HPDE6-E6E7 (cell line): ENCODE results near the gene APC2.
A peak's percentile ranks its signal among the peaks of the same experiment; 100 is the strongest.

Experiments used
- DNase-seq: peaks from one replicate; pipeline ENCODE4 v3.0.0; 2011; ENCODE audit warnings: missing footprints; ENCODE audit errors: extremely low spot score

Gene APC2, protein sequence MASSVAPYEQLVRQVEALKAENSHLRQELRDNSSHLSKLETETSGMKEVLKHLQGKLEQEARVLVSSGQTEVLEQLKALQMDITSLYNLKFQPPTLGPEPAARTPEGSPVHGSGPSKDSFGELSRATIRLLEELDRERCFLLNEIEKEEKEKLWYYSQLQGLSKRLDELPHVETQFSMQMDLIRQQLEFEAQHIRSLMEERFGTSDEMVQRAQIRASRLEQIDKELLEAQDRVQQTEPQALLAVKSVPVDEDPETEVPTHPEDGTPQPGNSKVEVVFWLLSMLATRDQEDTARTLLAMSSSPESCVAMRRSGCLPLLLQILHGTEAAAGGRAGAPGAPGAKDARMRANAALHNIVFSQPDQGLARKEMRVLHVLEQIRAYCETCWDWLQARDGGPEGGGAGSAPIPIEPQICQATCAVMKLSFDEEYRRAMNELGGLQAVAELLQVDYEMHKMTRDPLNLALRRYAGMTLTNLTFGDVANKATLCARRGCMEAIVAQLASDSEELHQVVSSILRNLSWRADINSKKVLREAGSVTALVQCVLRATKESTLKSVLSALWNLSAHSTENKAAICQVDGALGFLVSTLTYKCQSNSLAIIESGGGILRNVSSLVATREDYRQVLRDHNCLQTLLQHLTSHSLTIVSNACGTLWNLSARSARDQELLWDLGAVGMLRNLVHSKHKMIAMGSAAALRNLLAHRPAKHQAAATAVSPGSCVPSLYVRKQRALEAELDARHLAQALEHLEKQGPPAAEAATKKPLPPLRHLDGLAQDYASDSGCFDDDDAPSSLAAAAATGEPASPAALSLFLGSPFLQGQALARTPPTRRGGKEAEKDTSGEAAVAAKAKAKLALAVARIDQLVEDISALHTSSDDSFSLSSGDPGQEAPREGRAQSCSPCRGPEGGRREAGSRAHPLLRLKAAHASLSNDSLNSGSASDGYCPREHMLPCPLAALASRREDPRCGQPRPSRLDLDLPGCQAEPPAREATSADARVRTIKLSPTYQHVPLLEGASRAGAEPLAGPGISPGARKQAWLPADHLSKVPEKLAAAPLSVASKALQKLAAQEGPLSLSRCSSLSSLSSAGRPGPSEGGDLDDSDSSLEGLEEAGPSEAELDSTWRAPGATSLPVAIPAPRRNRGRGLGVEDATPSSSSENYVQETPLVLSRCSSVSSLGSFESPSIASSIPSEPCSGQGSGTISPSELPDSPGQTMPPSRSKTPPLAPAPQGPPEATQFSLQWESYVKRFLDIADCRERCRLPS (N-terminal part only)

GRCh38 chr19:1449467-1450442, at the start of gene APC2:
Gene APC2, plus strand, starts transcription at chr19:1450121. Its CDS starts 2,881 bp downstream, at chr19:1453002.
- no peak for DNase-seq

DNA sequence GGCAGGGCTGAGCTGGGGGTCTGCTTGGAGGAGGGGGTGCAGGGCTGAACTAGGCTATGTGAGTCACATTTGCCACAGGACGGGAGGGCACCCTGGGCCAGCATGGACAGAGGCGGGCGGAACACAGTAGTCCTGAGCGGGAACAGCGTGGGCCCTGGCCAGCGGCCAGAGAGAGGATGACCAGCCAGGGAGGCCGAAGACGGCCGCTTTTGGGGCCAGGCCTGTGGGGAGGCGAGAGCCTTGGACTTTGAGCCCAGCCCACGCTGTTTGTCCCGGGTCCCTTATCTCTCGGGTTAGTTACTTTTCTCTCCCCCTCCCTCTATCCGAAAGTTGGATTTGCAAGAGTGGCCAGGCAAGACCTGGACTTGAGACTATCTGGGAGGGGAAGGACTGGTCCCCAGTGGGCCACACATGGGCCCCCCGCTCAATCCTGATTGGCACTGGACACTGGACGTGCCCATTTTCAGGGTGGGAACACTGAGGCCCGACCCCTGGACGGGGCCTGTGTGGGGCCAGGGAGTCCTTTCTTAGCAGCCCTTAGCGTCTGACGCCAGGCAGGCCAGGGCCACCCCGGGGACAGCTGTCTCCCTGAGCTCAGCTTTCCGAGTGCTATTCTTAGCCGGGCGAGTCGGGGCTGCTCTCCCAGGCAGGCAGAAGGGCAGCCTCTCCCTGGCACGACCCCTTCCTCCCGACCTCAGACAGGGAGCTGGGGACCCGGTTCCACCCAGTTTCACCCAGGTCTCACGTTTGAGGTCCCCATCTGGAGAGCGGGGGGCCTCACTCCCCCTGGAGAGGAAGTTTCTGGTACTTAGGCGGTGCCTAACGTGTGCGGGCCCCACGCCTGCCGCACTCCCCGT, 49.4 kb upstream of the APC2 start:
- no peak for DNase-seq

DNA sequence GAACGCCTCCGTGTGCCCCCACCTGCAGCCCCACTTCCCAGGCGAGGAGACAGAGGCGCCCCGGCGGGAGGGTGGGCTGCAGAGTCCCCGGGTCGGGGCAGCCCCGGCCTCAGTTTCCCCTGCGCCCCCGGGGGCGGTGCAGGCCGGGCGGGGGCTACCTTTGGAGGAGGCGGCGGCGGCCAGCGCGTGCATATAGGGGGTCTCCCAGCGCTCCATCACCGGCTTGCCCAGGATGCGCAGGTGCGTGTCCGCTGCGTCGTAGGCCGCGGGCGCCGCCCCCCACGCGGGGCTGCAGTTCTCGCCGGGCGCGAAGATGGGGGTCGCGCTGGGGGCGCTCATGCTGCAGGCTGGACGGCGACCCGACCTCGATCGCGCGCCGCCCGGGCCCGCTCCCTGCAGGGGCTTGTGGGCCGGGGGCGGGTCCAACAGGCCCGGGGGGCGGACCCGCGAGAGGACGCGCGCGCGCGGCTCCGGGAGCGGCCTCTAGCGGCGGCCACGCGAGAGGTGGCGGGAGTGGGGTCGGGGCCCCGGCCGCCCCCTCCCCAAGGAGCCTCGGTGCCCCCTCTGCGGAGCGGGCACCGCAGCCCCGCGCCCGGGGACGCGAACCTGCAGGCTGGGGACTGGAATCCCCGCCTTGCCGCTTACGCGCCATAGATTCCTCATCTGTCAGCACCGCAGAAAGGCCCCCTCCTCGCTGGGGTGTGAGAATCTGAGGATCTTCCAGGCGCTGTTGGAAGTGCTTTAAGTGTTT, 48.6 kb upstream of the APC2 start, which contains the start of gene GAMT:
Gene GAMT, minus strand, starts transcription at position 405 of the 751 bp plus-strand sequence. Its CDS starts 66 bp downstream, at position 339.
- DNase-seq: no peak

GRCh38 chr19:1401889-1402217, 48.1 kb upstream of the APC2 start:
- DNase-seq: no peak

DNA sequence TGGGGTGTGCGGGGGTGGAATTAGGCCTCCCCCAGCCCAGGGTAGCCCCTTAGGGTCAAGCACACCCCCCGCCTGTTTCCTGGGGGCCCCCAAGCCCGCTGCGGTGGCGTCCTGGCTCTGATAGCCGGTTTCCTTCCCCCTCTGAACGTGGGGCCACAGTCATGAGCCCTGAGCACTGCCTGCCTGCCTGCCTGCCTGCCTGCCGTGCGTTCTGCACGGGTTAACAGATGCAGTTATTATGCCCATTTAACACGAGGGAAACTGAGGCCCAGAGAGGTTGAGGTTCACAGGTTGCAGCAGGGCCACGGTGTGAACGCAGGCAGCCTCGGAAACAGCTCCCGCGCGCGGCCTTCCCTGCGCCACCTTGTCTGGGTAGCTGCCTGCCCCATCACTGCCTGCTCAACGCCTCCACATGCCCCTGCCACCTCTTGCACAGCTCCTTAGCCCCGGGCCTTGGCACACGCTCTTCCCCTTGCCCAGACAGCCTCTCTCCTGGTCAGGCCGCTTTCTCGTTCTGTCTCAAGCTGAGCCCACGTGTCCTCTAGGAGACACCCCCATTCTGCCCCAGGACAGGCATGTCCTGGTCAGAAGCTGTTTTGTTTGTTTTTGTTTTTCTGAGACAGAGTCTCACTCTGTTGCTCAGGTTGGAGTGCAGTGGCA, 47.4 kb upstream of the APC2 start:
- DNase-seq: peak; percentile 78

DNA sequence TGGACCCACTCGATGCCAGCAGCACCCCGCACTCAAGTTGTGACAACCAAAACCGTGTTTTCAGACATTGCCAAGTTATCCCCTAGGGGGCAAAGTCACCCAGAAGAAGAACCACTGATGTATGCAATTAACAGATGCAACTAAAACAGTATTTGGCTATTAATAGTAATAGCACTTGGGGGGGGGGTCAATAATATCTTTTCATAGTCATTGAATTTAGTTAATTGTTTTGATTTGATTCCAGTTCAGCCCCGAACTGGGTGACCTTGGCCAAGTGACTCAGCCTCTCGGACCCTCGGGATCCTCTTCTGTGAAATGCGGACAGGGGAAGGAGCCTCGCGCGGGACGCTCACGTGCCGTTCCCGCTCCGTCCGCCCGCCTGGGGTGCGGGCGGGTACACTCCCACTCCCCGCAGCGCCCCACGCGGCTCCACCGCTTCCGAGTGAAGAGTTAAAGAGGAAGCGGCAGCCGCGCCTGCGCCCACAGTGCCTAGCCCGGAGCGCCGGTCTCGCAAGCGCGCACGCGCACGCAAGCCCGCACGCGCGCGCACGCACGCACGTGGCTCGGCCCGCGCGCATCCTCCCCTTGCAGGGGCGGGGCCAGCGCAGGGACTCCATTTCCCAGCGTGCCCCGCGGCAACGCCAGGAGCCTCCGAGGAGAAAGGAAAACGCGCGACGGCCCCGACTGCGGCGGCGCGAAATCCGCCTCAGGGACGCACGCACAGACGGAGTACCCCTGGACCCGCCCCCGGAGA, 43.0 kb upstream of the APC2 start:
- DNase-seq: peak; percentile 72

- DNase-seq: no peak
These were observed 42.2 kb upstream of the APC2 start, which contains the start of gene DAZAP1 for GRCh38 chr19:1407528-1408299. Gene DAZAP1, plus strand, starts transcription at chr19:1407586. Its CDS starts 188 bp downstream, at chr19:1407774.

- no peak for DNase-seq
These were observed 41.4 kb upstream of the APC2 start for GRCh38 chr19:1408300-1409203.

- no peak for DNase-seq
These were observed 40.5 kb upstream of the APC2 start for GRCh38 chr19:1409204-1410005.

GRCh38 chr19:1410136-1410786, 39.7 kb upstream of the APC2 start:
- no peak for DNase-seq

- DNase-seq: no peak
These were observed 39.1 kb upstream of the APC2 start for GRCh38 chr19:1410789-1411188.

DNA sequence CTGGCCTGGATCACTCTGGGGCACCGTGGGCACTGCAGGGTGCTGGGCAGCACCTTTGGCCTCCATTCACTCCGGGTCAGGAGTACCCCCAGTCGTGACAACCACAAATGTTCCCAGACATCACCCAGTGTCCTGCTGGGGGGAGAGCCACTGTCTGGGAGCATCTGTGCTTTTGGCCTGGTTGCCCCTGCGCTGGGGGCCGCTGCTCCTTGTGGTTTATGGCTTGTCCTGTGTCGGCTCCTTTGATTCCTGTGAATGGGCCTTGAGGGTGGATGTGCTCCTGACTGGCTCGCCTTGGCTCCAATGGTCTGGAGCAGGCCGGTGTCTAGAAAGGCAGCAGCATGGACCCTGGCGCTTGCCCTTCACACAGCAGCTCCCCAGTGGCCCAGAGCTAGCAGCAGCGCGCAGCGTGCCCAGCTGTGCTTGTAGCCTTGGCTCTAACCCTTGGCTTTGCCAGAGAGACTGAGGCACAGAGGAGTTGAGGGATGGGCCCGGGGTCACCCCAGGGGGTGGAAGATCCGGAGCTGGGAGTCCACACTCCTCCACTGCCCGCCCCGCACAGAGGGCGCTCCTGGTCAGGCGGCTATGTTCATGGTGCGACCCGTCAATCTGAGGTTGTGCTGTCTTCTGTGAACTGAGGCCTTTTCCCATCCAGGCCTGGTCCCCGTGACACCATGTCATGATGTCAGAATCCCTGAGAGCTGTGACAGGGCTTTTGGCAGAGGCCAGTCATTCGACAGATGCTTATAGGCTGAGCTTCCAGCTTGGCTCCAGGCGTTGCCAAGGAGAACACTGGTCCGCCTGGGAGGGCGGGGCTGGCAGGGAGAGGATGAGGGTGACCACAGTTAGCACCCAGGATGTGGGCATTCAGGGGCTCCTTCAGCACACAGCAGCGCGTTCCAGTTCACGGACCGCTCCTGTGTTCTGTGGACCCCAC, 38.4 kb upstream of the APC2 start:
- DNase-seq: no peak

DNA sequence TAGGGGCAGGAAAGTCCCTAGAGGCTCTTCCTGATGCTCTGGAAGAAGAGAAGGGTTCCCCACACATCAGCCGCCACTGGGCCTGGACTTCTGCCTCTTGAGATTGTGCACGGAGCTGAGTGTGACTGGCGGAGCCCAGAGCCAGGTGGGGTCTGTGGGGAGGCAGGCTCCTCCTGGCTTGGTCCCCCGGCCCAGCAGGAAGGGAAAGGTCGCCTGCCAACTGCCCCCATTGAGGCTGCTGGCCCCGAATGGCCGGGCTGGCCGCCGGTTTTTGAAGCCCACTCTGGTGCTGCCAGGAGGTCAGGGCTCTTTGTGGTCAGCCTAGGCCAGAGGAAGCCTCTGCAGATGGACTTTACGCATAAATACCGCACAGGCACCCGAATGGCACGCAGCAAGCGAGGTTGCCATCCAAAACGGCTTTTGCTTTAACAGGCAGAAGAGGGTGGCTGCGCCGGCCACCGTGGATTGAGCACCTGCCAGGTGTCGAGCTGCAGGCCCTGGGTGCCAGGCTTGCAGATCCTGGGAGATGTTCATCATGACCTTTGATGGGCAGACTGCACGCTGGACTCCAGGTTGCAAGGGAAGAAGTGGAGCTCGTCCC, 37.5 kb upstream of the APC2 start:
- no peak for DNase-seq
